ENCODE results near the gene CAMK4.
"Not testable (repeated sequence)": the region's sequence is repeated elsewhere in the genome, so short reads cannot be mapped to it uniquely, and the experiment has no call there.

CAMK4 gene

GRCh38 chr5:111254613-111255012 is 30.4 kb downstream of the CAMK4 start:
- peak in 1 of 2 donors; percentile 32 for DNase-seq (ENCODE audit: extremely low read depth in 1 of 2, low read depth in 1 of 2)

- DNase-seq (ENCODE audit: extremely low read depth in 1 of 2, low read depth in 1 of 2), result no peak
Measured at GRCh38 chr5:111255169-111255568, 31.0 kb downstream of the CAMK4 start.

DNA sequence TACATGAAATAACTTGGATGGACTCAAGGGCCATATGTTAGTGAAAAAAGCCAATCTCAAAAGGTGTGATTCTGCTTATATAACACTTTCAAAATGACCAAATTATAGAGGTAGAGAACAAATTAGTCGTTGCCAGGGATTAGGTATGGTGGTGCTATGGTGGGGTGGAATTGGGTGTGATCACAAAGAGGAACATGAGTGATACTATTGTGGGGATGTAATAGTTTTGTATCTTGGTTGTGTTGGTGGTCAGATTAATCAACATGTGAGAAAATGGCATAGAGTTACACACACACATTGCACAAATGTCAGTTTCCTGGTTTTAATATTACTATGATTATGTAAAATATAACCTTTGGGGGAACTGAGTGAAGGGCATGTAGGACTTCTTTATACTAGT is 31.9 kb downstream of the CAMK4 start:
- DNase-seq (ENCODE audit: extremely low read depth in 1 of 2, low read depth in 1 of 2), result no peak

- not testable (repeated sequence) for DNase-seq (ENCODE audit: extremely low read depth in 1 of 2, low read depth in 1 of 2)
Measured at GRCh38 chr5:111257610-111258009, 33.4 kb downstream of the CAMK4 start.

GRCh38 chr5:111259636-111260035 is 35.5 kb downstream of the CAMK4 start:
- no peak for DNase-seq (ENCODE audit: extremely low read depth in 1 of 2, low read depth in 1 of 2)

- no peak for DNase-seq (ENCODE audit: extremely low read depth in 1 of 2, low read depth in 1 of 2)
Measured at GRCh38 chr5:111261610-111262009, 37.4 kb downstream of the CAMK4 start.

GRCh38 chr5:111262153-111262552 is 38.0 kb downstream of the CAMK4 start:
- no peak for DNase-seq (ENCODE audit: extremely low read depth in 1 of 2, low read depth in 1 of 2)

DNA sequence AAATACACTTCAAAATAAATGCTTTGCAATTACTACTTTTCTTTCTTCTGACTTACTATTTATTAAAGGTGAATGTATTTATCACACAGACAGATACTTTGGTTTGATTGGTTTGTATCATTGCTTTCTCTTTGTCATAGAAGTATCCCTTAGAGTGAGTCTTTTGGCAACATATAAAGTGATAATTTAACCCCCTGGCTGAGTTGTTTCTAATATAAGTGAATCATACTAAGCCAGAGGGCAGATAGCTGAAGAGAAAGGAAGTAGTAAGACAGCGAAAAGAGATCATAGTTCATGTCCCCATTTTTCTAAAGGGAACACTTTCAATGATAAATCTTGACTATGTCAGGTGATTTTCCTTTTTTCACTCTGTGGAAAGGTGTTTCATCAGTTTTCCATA is 38.6 kb downstream of the CAMK4 start:
- DNase-seq (ENCODE audit: extremely low read depth in 1 of 2, low read depth in 1 of 2), result no peak

- DNase-seq (ENCODE audit: extremely low read depth in 1 of 2, low read depth in 1 of 2), result no peak
Measured at GRCh38 chr5:111266491-111266890, 42.3 kb downstream of the CAMK4 start.

DNA sequence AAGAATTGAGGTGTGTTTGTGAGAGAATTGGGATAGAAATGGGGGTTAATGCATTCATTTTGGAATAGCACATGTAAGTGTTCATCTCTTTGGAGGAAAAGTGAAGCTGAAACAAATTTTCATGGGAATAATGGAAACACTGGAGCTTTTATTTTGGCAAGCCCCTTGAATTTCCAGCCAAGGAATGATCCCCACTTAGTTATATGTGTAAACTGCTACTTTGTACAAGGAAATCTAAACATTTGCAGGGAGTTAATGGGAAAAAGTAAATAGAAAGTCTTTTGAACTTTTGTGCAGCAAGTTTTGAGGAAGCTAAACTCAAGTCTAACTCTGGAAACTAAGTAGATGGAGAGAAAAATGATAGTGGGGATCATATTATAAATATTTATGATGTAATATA is 44.1 kb downstream of the CAMK4 start:
- DNase-seq (ENCODE audit: extremely low read depth in 1 of 2, low read depth in 1 of 2), result no peak

GRCh38 chr5:111271885-111272284 is 47.7 kb downstream of the CAMK4 start:
- no peak for DNase-seq (ENCODE audit: extremely low read depth in 1 of 2, low read depth in 1 of 2)

DNA sequence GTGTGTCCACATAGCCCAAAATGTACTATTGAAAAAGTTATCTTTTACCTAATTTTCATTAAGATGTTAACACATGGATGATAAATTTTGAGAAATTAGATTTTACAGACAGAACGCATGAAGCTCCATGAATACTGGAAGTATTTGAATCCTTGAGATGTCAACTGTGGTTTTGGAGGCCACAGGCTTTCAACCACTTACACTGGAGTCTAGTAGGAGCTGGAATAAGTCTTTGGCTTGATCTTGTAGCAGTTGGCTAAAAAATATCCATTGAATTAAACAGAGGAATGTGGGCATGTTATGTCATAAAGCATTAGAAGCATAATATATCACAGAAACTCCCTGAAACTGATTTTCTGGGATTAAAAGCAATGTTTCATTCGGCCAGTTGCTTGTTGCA is 52.9 kb downstream of the CAMK4 start:
- no peak for DNase-seq (ENCODE audit: extremely low read depth in 1 of 2, low read depth in 1 of 2)

GRCh38 chr5:111278858-111279504 is 54.8 kb downstream of the CAMK4 start:
- DNase-seq (ENCODE audit: extremely low read depth in 1 of 2, low read depth in 1 of 2), result peak; percentile 78 to 79

GRCh38 chr5:111280282-111280951 is 56.2 kb downstream of the CAMK4 start:
- no peak for DNase-seq (ENCODE audit: extremely low read depth in 1 of 2, low read depth in 1 of 2)

DNA sequence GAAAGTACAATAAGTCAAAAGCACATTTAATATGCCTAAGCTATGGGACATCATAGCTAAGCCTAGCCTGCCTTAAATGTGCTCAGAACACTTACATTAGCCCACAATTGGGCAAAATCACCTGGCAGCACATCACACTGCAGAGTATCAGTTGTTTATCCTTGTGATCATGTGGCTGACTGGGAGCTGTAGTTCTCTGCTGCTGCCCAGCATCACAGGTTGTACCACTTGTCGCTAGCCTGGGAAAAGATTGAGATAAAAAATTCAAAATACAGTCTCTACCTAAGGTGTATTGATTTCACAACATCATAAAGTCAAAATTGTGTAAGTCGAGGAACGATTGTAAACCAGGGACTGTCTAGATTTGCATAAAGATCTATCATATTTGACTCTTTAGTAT is 58.6 kb downstream of the CAMK4 start:
- no peak for DNase-seq (ENCODE audit: extremely low read depth in 1 of 2, low read depth in 1 of 2)

DNA sequence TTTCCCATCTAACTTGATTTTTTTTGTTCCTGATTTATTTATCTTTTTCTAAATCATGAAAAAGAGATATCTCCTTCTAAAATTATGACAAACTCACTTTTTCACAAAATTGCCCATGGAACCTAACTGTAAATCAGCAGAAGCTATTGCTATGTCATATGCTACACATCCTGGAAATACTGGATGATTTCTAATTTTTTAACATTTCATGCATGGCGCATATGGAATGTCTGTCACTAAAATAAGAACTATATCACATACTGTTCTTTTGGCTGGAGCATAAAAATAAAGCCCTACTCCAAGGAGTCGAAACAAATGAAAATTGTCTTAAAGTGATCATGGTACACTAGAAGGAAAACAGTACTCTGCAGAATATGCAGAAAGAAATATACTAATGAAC is 60.6 kb downstream of the CAMK4 start:
- no peak for DNase-seq (ENCODE audit: extremely low read depth in 1 of 2, low read depth in 1 of 2)

GRCh38 chr5:111294551-111294950 is 70.4 kb downstream of the CAMK4 start:
- DNase-seq (ENCODE audit: extremely low read depth in 1 of 2, low read depth in 1 of 2), result no peak

DNA sequence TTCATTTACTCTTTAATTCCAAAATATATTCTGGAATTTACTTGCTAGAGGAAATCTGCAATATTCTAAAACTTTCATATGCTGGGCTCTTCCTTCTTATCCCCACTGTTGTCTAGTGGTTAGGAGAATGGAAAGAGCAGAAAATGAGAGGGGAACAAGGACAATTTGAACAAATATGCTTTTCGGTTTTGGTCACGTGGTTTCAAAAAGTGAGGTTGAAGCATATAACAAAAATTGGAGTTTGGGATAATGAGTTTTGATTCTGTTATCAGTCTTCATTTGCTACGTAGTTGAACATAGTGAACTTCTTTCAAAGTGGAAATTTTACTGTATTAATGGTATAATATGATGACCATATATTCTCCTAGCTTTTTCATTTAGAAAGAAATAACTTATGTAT is 71.5 kb downstream of the CAMK4 start:
- no peak for DNase-seq (ENCODE audit: extremely low read depth in 1 of 2, low read depth in 1 of 2)

DNA sequence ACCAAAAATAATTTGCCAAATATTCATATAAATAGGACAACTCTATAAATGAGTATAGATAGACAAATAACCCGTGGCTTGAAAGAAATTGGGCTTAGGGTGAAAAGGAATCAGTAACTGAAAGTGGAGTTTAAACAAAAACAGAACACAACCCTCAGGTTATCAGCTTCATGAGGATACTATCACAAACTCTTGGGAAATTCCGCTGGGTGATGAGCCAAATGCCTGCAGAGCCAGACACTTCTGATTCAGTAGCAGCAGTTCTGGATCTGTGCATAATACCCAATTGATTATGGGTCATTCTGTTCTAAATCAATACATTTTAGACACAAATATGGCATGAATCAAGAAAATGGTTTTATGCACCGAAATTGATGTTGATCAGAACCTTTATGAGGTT is 72.4 kb downstream of the CAMK4 start:
- DNase-seq (ENCODE audit: extremely low read depth in 1 of 2, low read depth in 1 of 2), result no peak

DNA sequence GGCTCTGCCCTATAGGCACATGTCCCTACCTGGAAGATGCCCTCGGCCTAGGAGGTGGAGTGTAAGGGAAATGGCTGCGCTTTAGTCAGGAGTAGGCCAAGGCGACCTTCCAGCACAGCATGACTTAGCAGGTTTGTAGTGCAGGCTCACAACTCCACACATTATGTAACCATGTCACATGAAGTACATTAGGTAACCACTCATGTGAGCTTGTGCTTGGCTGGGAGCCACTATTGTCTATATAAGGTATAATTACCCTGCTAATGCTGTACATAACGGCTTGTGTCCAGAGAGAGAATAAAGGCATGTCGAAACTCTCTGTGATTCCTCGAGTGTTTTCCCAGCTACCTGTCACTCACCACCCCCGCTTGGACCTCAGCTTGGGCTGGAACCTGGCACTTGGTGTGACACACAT is 74.9 kb downstream of the CAMK4 start:
- DNase-seq (ENCODE audit: extremely low read depth in 1 of 2, low read depth in 1 of 2), result no peak

- DNase-seq (ENCODE audit: extremely low read depth in 1 of 2, low read depth in 1 of 2), result no peak
Measured at GRCh38 chr5:111299831-111300432, 75.7 kb downstream of the CAMK4 start.

DNA sequence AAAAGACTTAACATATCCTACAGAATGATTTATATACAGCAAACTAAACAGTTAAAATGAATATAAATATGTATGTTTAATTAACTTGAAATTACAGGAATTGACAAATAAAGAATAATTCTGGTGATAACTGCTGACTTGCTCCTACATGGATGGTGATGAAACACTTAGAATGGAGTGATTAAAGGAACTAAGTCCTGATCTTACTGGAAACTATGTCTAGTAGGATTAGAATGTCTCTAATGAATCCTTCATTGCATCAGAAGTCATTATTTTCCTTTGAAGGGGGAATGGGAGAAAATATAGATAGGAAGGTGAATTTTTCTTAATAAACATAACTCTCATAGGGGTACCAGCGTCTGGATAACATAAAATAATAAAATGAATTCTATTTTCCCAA is 77.1 kb downstream of the CAMK4 start:
- no peak for DNase-seq (ENCODE audit: extremely low read depth in 1 of 2, low read depth in 1 of 2)

All from activated CD8-positive, alpha-beta memory T cell treated with anti-CD3 and anti-CD28 coated beads for 1 hour (primary cell).